ENCODE data around the gene CXorf49.
"Not testable (repeated sequence)": the region's sequence is repeated elsewhere in the genome, so short reads cannot be mapped to it uniquely, and the experiment has no call there.

Gene CXorf49

DNA sequence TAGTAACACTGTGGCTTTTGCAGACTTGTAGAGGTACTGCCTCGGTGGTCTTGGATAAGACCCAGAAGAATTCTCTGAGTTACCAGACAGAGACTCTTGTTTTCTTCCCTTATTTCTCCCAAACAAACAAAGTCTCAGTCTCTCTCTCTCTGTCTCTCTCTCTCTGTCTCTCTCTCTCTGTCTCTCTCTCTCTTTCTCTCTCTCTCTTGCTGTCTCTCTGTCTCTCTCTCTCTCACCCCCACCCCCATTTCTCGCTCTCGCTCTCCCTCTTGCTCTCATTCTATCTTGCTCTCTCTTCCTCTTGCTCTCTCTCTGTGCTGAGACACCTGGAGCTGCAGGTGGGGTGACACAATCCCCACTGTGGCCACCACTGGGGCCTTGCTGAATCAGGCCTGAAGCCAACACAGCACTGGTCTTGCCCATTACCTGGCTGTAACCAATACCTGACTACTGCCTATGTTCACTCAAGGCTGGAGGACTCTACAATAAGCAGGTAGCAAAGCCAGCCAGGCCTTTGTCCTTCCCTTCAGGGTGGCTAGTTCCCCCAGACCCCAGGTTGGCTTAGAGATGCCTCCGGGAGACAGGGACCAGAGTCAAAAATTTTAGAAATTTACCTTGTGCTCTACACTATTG lies 38.4 kb downstream of the CXorf49 start:
- no peak for DNase-seq
- TF ChIP-seq GATA1 (IDR thresholded peaks at IDR 0.05; ENCODE audit: low read depth, low read length) (no peak), POLR2A (IDR thresholded peaks at IDR 0.05; ENCODE audit: low read length) (no peak)

DNA sequence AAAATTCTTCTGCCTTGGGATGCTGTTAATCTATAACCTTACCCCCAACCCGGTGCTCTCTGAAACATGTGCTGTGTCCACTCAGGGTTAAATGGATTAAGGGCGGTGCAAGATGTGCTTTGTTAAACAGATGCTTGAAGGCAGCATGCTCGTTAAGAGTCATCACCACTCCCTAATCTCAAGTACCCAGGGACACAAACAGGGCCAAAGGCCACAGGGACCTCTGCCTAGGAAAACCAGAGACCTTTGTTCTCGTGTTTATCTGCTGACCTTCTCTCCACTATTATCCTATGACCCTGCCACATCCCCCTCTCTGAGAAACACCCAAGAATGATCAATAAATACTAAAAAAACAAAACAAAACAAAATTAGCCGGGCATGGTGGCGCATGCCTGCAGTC lies 40.9 kb downstream of the CXorf49 start:
- not testable (repeated sequence) for DNase-seq

DNA sequence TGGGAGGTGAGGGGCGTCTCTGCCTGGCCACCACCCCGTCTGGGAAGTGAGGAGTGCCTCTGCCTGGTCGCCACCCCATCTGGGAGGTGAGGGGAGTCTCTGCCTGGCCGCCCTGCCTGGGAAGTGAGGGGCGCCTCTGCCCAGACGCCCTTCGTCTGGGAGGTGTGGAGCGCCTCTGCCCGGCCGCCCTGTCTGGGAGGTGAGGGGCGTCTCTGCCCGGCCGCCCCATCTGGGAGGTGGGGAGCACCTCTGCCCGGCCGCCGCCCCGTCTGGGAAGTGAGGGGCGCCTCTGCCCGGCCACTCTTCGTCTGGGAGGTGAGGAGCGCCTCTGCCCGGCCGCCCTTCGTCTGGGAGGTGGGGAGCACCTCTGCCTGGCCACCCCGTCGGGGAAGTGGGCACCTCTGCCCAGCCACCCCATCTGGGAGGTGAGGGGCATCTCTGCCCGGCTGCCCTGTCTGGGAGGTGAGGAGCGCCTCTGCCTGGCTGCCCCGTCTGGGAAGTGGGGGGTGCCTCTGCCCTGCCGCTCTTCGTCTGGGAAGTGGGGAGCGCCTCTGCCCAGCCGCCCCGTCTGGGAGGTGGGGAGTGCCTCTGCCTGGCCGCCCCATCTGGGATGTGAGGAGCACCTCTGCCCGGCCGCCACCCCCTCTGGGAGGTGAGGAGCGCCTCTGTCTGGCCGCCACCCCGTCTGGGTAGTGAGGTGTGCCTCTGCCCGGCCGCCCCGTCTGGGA lies 41.9 kb downstream of the CXorf49 start:
- not testable (repeated sequence) for DNase-seq

DNA sequence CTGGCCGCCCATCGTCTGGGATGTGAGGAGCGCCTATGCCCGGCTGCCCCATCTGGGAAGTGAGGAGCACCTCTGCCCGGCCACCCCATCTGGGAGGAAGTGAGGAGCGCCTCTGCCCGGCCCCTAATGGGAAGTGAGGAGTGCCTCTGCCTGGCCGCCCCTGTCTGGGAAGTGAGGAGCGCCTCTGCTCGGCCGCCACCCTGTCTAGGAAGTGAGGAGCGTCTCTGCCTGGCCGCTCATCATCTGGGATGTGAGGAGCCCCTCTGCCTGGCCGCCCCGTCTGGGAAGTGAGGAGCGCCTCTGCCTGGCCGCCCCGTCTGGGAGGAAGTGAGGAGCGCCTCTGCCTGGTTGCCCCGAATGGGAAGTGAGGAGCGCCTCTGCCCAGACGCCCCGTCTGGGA lies 42.4 kb downstream of the CXorf49 start:
- DNase-seq: not testable (repeated sequence)

DNA sequence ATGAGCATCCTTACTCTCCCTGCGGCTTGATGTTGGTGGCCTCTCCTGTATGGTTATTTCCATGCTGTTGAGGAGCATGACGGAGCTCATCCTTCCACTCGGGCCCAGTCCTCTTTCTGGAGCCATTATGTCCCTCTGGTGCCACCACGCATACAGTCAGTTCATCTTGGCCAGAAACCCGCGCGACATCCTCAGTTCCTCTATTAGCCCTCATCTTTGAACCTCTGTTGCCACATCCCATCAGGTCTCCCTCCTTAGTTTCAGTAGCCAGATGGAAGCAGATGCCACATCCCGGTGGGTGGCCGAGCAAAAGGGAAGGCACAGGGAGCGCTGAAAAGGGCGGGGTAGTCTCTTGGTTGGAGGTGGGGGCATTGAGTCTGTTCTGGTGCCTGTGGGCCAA lies 46.1 kb downstream of the CXorf49 start:
- DNase-seq: no peak
- TF ChIP-seq GATA1 (IDR thresholded peaks at IDR 0.05; ENCODE audit: low read depth, low read length) (no peak), POLR2A (IDR thresholded peaks at IDR 0.05; ENCODE audit: low read length) (no peak)

DNA sequence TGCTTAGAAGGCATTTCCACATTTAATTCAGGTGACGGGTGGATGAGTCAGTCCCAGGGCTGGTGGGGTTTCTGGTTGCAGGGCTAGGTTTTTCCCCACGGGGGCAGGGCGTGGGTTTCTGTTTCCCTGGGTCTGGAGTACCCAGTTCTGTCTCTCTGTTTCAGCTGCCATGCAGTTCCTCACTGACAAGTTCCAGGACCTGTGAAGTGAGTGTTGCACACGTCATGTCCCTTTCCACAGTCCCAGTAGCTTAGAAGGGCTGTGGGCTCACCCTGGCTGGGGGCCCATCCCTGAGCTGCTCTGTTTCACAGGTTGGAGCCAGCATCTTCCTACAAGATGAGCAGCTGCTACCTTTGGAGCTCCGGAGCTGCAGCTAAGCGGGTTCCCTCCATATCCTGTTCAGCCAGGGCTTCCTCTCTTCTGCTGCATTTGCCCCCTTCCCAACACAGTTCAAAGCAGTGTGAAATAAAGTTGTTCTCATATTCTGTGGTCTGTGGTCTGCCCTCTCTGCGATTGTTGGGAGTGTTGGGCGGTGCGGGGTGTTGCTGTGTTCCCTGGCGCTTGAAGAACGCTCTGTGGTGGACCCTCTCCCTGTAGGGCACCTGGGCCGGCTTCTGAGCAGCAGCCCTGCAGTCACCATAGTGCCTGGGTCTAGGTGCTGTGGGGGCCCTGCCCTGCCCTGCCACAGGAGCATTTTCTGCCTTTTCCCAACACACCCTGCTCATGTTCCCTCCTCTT lies 46.9 kb downstream of the CXorf49 start:
- TF ChIP-seq GATA1 (IDR thresholded peaks at IDR 0.05; ENCODE audit: low read depth, low read length) (no peak), POLR2A (IDR thresholded peaks at IDR 0.05; ENCODE audit: low read length) (no peak)
- no peak for DNase-seq

DNA sequence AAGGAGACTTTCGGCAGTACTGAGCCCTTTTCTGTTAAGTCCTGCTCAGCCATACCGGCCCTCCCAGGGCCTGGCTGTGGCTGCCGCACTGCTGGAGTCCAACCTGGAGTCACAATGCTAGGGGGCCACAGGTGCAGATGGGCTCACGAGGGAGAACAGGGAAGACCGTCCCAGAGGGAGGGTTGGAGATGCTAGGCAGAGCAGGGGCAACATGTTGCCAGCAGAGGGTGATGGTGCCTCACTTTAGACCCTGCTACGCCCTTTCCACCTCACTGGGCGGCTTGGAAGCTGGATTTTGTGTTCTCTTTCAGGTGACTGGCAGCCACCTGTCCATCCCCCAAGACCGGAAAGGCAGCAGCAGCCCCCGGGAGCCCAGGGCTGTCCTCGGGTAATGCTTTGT lies 48.1 kb downstream of the CXorf49 start:
- DNase-seq: peak; percentile 32 to 50

DNA sequence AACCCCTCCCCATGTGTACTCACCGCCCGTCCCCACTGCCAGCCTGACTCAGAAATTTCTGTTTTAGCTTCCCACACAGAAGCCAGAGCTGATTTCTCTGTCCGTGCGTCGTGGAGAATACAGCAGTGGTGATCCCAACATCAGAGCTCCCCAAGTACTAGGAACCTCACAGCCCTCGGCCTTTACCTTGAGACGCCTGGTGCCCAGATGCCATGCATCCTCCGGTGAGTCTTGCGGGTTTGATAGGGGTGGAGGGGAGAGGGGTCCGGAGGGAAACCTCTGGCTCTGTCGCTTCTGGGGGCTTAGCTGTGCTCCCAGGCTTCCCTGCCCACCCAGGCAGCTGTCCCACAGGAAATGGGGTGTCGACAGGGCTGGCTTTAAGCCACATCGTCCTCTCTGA lies 48.6 kb downstream of the CXorf49 start:
- TF ChIP-seq GATA1 (IDR thresholded peaks at IDR 0.05; ENCODE audit: low read depth, low read length) (no peak), POLR2A (IDR thresholded peaks at IDR 0.05; ENCODE audit: low read length) (no peak)
- no peak for DNase-seq

DNA sequence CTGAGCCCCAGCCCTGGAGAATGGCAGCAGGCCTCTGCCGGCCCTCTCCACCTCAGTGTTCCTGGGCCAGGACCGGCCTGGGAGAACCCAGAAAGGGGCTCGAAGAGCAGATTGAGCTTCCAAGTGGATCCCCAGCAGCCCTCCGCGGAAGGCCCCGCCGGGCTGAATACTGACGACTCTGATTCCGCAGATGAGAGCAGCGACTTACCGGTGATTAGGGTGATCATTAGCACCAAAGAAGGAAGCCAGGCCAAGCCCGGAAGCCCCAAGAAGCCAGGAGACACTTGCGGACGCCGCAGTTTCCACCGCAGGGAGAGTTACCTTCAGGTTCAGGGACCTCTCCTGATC lies 49.9 kb downstream of the CXorf49 start:
- TF ChIP-seq POLR2A (IDR thresholded peaks at IDR 0.05; ENCODE audit: low read length): no peak
- no peak for TF ChIP-seq GATA1 (IDR thresholded peaks at IDR 0.05; ENCODE audit: low read depth, low read length)
- DNase-seq: no peak

DNA sequence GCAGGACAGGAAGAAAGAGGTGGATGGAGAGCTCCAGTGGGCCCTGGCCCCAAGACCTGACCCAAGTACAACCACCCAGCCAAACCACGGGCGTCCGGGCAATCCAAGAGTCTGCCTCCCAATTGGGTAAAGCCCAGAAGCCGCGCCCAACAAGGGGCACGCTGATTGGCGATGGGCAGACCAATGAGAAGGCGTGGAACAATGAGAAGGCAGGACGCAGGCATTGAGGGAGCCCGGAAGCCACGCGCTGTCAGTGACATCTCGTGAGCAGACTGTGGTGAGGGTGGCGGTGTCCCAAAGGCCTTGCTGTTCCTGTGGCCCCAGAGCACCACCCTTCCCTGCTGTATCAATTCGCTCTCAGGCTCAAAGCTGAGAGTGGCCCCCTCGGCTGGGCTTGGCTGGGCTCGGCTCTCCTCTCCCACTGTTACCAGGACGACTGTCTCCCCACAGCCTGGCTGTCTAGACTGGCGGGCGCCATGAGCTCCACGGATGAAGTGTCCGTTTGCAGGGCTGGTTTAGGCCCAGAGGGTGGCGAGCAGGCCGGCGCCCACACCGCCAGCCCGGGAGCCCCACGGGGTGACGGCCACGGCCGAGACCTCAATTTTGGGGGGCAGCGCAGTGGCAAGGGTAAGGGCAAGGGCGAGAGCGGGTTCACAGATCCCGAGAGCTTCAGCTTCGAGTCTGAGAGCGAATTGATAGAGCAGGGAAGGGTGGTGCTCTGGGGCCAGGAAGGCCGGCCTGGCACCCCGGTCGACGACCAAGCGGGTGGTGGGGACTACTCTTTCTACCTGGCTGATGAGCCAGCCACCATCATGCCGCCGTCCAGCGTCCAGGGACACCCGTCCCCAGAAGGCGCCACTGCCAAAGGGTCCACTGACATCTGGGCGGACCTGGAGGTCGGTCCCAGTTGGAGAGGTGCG lies 50.5 kb downstream of the CXorf49 start, which contains the start of gene LOC101059915:
LOC101059915 (plus strand) TSS at position 219 of the 920 bp plus-strand sequence.
- no peak for TF ChIP-seq POLR2A (IDR thresholded peaks at IDR 0.05; ENCODE audit: low read length)
- DNase-seq: no peak

DNA sequence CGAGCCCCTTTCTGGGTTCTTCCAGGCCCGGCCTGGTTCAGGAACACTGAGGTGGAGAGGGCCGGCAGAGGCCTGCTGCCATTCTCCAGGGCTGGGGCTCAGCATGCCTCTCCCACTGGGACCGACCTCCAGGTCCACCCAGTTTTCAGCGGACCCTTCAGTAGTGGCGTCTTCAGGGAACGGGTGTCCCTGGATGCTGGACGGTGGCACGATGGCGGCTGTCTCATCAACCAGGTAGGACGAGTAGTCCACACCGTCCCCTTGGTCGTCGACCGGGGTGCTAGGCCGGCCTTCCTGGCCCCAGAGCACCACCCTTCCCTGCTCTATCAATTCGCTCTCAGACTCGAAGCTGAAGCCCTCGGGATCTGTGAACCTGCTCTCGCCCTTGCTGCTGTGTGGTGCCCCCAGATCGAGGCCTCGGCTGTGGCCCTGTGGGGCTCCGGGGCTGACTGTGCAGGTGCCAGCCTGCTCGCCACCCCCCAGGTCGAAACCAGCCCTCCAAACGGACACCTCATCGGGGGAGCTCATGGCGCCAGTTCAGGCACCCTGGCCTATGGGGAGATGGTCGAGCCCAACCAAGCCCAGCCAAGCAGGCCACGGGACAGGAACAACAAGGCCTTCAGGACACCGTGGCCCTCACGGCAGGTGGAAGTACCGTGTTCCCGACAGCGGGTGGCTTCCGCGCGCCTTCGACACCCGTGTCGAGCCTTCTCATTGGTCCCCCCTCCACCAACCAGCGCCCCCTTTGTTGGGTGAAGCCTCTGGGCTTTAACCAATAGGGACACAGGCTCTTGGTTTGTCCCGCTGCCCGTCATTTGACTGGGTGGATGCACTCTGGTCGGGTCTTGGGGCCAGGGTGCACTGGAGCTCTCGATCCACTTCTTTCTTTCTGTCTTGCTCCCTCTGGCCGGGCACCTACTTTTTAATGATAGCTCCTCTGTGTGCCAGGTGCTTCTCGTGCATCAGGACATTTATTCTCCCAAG lies 51.6 kb downstream of the CXorf49 start:
- TF ChIP-seq GATA1 (IDR thresholded peaks at IDR 0.05; ENCODE audit: low read depth, low read length) (no peak), POLR2A (IDR thresholded peaks at IDR 0.05; ENCODE audit: low read length) (no peak)

DNA sequence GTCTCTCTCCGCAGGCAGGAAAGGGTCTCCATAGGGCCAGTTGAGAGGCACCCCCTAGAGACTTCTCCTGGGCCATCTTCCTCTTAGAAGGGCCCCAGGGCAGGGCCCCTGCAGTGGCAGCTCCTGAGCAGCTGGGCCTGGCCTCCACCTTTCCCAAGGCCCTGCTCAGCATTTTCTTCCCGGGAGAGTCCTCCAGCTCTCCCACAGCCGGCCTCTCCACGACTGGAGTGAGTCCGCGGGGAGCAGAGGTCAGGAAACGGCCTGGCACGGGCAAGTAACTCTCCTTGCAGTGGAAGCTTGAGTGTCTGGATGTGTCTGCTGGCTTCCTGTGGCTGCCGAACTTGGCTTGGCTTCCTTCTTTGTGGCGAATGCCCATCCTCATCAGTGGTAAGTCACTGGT lies 52.3 kb downstream of the CXorf49 start:
- no peak for DNase-seq
- TF ChIP-seq GATA1 (IDR thresholded peaks at IDR 0.05; ENCODE audit: low read depth, low read length) (no peak), POLR2A (IDR thresholded peaks at IDR 0.05; ENCODE audit: low read length) (no peak)

More for the DNA sequence above, 51.6 kb downstream of the CXorf49 start:
- DNase-seq: peak in 1 of 2 experiments; percentile 2

DNA sequence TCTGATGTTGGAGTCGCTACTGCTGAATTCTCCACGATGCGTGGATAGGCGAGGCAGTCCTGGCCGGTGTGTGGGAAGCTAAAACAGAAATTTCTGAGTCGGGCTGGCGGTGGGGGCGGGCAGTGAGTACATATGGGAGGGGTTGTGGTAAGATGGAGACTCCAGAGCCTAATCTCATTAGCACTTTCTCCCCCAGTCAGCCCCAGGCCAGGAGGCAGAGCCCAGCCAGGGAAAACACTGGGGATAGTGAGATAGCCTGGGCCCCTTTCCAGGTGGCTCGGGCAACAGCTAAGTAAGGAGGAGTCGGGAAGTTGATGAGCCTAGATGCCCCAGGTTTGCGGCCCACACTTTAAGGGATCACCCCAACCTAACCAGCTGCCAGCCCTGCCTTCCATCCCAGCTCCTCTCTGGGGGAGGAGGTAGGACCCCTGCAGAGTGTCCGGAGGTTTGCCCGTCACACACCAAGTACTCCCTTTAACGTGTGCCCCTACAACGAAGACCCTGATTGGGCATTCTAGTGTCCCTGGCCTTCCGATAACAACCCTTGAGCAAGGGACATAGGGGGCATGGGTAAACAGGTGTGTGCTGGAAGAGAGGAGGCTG lies 53.1 kb downstream of the CXorf49 start:
- no peak for TF ChIP-seq POLR2A (IDR thresholded peaks at IDR 0.05; ENCODE audit: low read length)
- TF ChIP-seq GATA1 (IDR thresholded peaks at IDR 0.05; ENCODE audit: low read depth, low read length): no peak
- DNase-seq: no peak
